ENCODE data around the gene SLC35A1.
A peak's percentile ranks its signal among the peaks of the same experiment; 100 is the strongest.
"Not testable (repeated sequence)": the region's sequence is repeated elsewhere in the genome, so short reads cannot be mapped to it uniquely, and the experiment has no call there.

SLC35A1 gene

DNA sequence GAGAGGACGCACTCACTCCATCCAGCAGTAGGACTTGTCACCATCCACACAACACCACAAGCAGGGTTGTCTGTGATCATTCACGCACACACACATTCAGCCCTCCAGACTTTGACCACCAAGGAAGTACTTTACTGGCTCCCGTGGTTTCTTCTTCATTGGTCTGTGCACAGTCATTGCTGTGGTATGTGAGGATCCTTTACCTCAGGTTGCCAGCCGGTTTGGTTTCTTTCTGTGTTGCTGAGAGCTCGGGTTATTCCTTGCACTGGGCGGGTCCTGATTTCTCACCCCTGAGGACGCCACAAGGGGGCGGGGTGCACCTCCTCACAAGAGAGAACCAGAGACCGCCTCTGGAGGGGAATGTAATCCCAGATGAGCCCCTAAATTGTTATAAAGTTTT, 11.2 kb downstream of the SLC35A1 start:
- Histone ChIP-seq H3K4me2 (ENCODE audit: low read depth, low read length, poor library complexity, severe bottlenecking) (no peak overlapping the region), H4K20me1 (ENCODE audit: low read depth, low read length) (no peaks in the 10 kb centered on the region), H3K9ac (ENCODE audit: low read length) (no peak overlapping the region), H3K27ac (ENCODE audit: low read depth, low read length) (no peak overlapping the region), H3K4me3 (ENCODE audit: insufficient read depth, low read length, poor library complexity, severe bottlenecking) (no peak overlapping the region), H3F3A (ENCODE audit: insufficient read depth) (no peaks in the 10 kb centered on the region), H3K9me2 (replicated peaks; ENCODE audit: insufficient read depth, low read length) (no peaks in the 10 kb centered on the region), H3K79me2 (ENCODE audit: insufficient read depth, low read length) (no peaks in the 10 kb centered on the region), H3K27me3 (ENCODE audit: low read length) (no peaks in the 10 kb centered on the region), H2AFZ (ENCODE audit: low read depth, low read length, severe bottlenecking) (no peak overlapping the region), H3K9me3 (ENCODE audit: insufficient read depth, low read length) (no peaks in the 10 kb centered on the region), H3K36me3 (ENCODE audit: low read length) (no peaks in the 10 kb centered on the region)
- TF ChIP-seq, protein P1, sequence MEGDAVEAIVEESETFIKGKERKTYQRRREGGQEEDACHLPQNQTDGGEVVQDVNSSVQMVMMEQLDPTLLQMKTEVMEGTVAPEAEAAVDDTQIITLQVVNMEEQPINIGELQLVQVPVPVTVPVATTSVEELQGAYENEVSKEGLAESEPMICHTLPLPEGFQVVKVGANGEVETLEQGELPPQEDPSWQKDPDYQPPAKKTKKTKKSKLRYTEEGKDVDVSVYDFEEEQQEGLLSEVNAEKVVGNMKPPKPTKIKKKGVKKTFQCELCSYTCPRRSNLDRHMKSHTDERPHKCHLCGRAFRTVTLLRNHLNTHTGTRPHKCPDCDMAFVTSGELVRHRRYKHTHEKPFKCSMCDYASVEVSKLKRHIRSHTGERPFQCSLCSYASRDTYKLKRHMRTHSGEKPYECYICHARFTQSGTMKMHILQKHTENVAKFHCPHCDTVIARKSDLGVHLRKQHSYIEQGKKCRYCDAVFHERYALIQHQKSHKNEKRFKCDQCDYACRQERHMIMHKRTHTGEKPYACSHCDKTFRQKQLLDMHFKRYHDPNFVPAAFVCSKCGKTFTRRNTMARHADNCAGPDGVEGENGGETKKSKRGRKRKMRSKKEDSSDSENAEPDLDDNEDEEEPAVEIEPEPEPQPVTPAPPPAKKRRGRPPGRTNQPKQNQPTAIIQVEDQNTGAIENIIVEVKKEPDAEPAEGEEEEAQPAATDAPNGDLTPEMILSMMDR (IDR thresholded peaks at IDR 0.05; ENCODE audit: insufficient read depth, low read length, poor library complexity, severe bottlenecking), result peak; percentile 54
- TF ChIP-seq EZH2phosphoT487 (conservative IDR thresholded peaks at IDR 0.05; ENCODE audit: low read length), result no peak

DNA sequence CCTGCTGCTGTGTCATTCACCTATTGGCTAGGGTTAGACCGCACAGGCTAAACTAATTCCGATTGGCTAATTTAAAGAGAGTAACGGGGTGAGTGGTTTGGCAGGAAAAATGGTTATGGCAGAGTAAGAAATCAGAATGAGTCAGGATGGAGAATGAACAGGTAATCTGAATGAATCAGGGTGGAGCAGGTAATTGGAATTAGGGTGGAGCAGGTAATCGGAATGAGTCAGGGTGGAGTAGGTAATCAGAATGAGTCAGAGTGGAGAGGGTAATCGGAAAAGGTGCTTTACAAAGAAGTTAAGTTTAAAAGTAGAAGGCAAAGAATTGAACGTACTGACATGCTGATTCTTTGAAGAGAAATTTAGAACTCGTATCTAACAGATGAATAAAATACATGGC, 11.7 kb downstream of the SLC35A1 start:
- Histone ChIP-seq H2AFZ (ENCODE audit: low read depth, low read length, severe bottlenecking) (no peak overlapping the region), H3F3A (ENCODE audit: insufficient read depth) (no peaks in the 10 kb centered on the region), H3K27ac (ENCODE audit: low read depth, low read length) (no peak overlapping the region), H3K4me3 (ENCODE audit: insufficient read depth, low read length, poor library complexity, severe bottlenecking) (no peak overlapping the region), H3K79me2 (ENCODE audit: insufficient read depth, low read length) (no peaks in the 10 kb centered on the region), H4K20me1 (ENCODE audit: low read depth, low read length) (no peaks in the 10 kb centered on the region), H3K4me2 (ENCODE audit: low read depth, low read length, poor library complexity, severe bottlenecking) (no peak overlapping the region), H3K9ac (ENCODE audit: low read length) (no peak overlapping the region), H3K36me3 (ENCODE audit: low read length) (no peaks in the 10 kb centered on the region), H3K9me3 (ENCODE audit: insufficient read depth, low read length) (no peaks in the 10 kb centered on the region), H3K9me2 (replicated peaks; ENCODE audit: insufficient read depth, low read length) (no peaks in the 10 kb centered on the region), H3K27me3 (ENCODE audit: low read length) (no peaks in the 10 kb centered on the region)
- no peak for TF ChIP-seq EZH2phosphoT487 (conservative IDR thresholded peaks at IDR 0.05; ENCODE audit: low read length)

DNA sequence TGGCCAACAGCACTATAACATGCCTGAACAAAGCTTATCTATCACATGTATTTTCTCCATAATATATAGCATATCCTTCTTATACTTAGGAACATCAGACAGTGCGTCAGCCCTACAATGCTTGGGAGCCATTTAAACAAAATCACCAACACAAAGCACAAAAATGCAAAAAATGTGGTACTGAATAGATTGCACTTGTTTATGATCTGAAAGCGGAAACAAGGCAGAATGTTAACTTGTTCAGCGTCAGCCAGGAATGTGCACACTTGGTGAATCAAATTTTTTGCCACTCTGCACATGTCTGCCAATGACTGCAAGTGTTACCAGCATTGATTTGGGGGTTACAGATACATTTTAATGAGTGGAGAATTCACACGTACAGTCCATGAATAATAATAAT, 14.8 kb downstream of the SLC35A1 start:
- Histone ChIP-seq H3K4me2 (ENCODE audit: low read depth, low read length, poor library complexity, severe bottlenecking) (no peak overlapping the region), H3K4me3 (ENCODE audit: insufficient read depth, low read length, poor library complexity, severe bottlenecking) (no peak overlapping the region), H2AFZ (ENCODE audit: low read depth, low read length, severe bottlenecking) (no peak overlapping the region), H3K9me2 (replicated peaks; ENCODE audit: insufficient read depth, low read length) (no peaks in the 10 kb centered on the region), H3K9me3 (ENCODE audit: insufficient read depth, low read length) (no peaks in the 10 kb centered on the region), H3K79me2 (ENCODE audit: insufficient read depth, low read length) (no peaks in the 10 kb centered on the region), H3K27ac (ENCODE audit: low read depth, low read length) (no peak overlapping the region), H3K27me3 (ENCODE audit: low read length) (no peaks in the 10 kb centered on the region), H3K36me3 (ENCODE audit: low read length) (no peaks in the 10 kb centered on the region), H3F3A (ENCODE audit: insufficient read depth) (0 out of 2 replicates have a peak, but pooled peaks cover 3% of the 10 kb centered on the region), H4K20me1 (ENCODE audit: low read depth, low read length) (no peaks in the 10 kb centered on the region), H3K9ac (ENCODE audit: low read length) (no peak overlapping the region)
- TF ChIP-seq EZH2phosphoT487 (conservative IDR thresholded peaks at IDR 0.05; ENCODE audit: low read length), result no peak
- TF ChIP-seq, protein P1 (IDR thresholded peaks at IDR 0.05; ENCODE audit: insufficient read depth, low read length, poor library complexity, severe bottlenecking), result no peak

DNA sequence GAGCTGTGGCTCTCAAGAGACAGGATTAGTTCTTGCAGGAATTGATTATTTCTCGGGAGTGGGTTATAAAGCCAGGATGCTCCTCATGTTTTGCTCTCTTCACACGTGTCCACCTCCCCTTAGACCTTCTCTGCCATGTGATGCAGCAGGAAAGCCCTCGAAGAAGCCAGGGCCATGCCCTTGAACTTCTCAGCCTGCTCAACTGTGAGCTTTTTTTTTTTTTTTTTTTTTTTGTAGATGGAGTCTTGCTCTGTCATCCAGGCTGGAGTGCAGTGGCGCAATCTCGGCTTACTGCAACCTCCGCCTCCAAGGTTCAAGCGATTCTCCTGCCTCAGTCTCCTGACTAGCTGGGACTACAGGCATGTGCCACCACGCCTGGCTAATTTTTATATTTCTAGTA, 16.6 kb downstream of the SLC35A1 start:
- not testable (repeated sequence) for H3K9me3 ChIP-seq (ENCODE audit: insufficient read depth, low read length); H3K27me3 ChIP-seq (ENCODE audit: low read length); H3K4me2 ChIP-seq (ENCODE audit: low read depth, low read length, poor library complexity, severe bottlenecking); H3K36me3 ChIP-seq (ENCODE audit: low read length); H3K4me3 ChIP-seq (ENCODE audit: insufficient read depth, low read length, poor library complexity, severe bottlenecking); H3K27ac ChIP-seq (ENCODE audit: low read depth, low read length); H3F3A ChIP-seq (ENCODE audit: insufficient read depth); H3K79me2 ChIP-seq (ENCODE audit: insufficient read depth, low read length); H2AFZ ChIP-seq (ENCODE audit: low read depth, low read length, severe bottlenecking); H4K20me1 ChIP-seq (ENCODE audit: low read depth, low read length); H3K9me2 ChIP-seq (replicated peaks; ENCODE audit: insufficient read depth, low read length); H3K9ac ChIP-seq (ENCODE audit: low read length)
